ENCODE results near the gene OXTR.

The OXTR gene

DNA sequence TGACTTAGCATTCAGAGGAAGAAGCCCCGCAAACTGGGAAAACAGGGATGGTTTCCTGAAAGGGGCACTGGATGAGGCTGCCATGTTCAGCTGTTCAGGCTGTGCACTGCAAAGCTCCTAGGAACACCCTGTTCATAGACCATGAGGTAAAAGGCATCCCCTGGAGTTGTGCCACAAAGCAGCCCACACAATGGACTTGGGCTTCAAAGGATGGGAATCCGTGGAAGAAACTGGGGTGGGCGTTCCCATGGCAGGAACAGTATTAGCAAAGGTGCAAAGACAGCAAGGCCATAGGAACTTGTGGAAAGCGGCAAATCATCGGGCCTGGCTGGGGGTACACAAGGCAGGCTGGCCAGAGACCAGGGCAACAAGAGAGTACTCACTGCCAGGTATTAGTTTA, 8.9 kb downstream of the OXTR start:
- Histone ChIP-seq H3K4me3 (ENCODE audit: insufficient read length, low read depth) (no peak overlapping the region), H3K9ac (ENCODE audit: insufficient read length, low read depth) (no peak overlapping the region), H3K27me3 (ENCODE audit: insufficient read depth, insufficient read length) (peaks cover 8% of the 10 kb centered on the region), H3K36me3 (ENCODE audit: insufficient read depth, insufficient read length, low read length) (peaks cover 14% of the 10 kb centered on the region), H3K4me1 (ENCODE audit: insufficient read depth, insufficient read length) (peaks cover 6% of the 10 kb centered on the region), H3K9me3 (ENCODE audit: insufficient read depth, low read length) (no peaks in the 10 kb centered on the region)
- no peak for DNase-seq (ENCODE audit: low read depth, low spot score)
- TF ChIP-seq ZNF274 (IDR thresholded peaks at IDR 0.05; ENCODE audit: low read depth, low read length) (no peak), SUZ12 (IDR thresholded peaks at IDR 0.05; ENCODE audit: extremely low read depth, insufficient read depth, insufficient read length) (no peak), YY1 (IDR thresholded peaks at IDR 0.05; ENCODE audit: insufficient read depth, insufficient read length) (no peak)

DNA sequence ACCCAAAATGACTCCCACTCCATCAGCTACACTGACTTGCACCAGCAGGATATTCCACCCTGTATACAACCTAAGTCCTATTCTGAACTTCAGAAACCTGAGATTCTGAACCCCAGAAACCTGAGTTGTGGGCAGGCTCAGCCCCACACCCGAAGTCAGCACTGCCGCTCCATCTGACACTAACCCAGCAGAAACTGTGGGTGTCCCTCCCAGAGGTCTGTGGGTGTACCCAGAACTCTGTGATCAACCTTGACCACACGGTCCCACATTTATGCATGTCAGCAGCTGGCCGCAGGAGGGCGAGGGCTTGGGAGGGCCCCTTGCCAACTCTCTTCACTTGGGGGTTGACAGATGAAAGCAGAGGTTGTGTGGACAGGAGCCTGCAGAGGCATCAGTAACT, 9.3 kb downstream of the OXTR start:
- peaks cover 14% of the 10 kb centered on the region for H3K36me3 ChIP-seq (ENCODE audit: insufficient read depth, insufficient read length, low read length)
- no peak overlapping the region for H3K9ac ChIP-seq (ENCODE audit: insufficient read length, low read depth)
- TF ChIP-seq YY1 (IDR thresholded peaks at IDR 0.05; ENCODE audit: insufficient read depth, insufficient read length) (no peak), ZNF274 (IDR thresholded peaks at IDR 0.05; ENCODE audit: low read depth, low read length) (no peak)
- no peaks in the 10 kb centered on the region for H3K9me3 ChIP-seq (ENCODE audit: insufficient read depth, low read length)
- no peak overlapping the region for H3K4me3 ChIP-seq (ENCODE audit: insufficient read length, low read depth)
- peaks cover 6% of the 10 kb centered on the region for H3K4me1 ChIP-seq (ENCODE audit: insufficient read depth, insufficient read length)
- DNase-seq (ENCODE audit: low read depth, low spot score), result no peak
- H3K27me3 ChIP-seq (ENCODE audit: insufficient read depth, insufficient read length), result peaks cover 5% of the 10 kb centered on the region

DNA sequence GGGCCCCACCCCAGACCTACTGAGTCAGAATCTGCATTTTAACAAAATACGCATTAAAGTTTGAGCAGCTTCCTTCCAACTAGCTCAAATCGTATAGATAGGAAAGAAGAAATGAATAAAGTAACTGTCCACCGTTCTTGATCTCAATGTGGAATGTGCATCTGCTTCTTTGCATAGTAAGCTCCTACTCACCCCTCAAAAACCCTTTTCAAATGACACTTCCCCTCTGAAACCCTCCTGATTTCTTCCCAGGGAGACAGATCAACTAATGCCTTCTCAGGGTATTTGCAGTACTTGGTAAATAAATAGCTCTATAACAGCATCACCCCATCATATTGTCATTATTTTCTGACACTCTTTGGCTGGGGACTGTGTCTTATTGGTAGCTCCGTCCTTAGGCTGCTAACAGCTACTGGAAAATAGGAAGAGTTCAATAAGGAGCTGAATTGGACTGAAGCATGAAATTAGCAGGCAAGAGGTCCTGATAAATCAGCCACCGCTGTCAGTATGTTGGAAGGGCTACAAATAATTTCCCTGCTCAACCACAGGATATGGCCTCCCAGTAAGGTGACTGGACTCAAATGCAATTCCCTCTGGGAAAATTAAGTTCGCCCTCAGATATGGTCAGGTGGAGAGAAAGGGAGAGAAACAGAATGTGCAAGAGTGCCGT, 10.2 kb downstream of the OXTR start:
- Histone ChIP-seq H3K9ac (ENCODE audit: insufficient read length, low read depth) (no peak overlapping the region), H3K9me3 (ENCODE audit: insufficient read depth, low read length) (no peaks in the 10 kb centered on the region), H3K4me3 (ENCODE audit: insufficient read length, low read depth) (no peak overlapping the region), H3K4me1 (ENCODE audit: insufficient read depth, insufficient read length) (peaks cover 6% of the 10 kb centered on the region), H3K27me3 (ENCODE audit: insufficient read depth, insufficient read length) (peaks cover 2% of the 10 kb centered on the region), H3K36me3 (ENCODE audit: insufficient read depth, insufficient read length, low read length) (peaks cover 7% of the 10 kb centered on the region)
- TF ChIP-seq YY1 (IDR thresholded peaks at IDR 0.05; ENCODE audit: insufficient read depth, insufficient read length) (no peak), ZNF274 (IDR thresholded peaks at IDR 0.05; ENCODE audit: low read depth, low read length) (no peak), SUZ12 (IDR thresholded peaks at IDR 0.05; ENCODE audit: extremely low read depth, insufficient read depth, insufficient read length) (no peak)
- DNase-seq (ENCODE audit: low read depth, low spot score), result no peak

DNA sequence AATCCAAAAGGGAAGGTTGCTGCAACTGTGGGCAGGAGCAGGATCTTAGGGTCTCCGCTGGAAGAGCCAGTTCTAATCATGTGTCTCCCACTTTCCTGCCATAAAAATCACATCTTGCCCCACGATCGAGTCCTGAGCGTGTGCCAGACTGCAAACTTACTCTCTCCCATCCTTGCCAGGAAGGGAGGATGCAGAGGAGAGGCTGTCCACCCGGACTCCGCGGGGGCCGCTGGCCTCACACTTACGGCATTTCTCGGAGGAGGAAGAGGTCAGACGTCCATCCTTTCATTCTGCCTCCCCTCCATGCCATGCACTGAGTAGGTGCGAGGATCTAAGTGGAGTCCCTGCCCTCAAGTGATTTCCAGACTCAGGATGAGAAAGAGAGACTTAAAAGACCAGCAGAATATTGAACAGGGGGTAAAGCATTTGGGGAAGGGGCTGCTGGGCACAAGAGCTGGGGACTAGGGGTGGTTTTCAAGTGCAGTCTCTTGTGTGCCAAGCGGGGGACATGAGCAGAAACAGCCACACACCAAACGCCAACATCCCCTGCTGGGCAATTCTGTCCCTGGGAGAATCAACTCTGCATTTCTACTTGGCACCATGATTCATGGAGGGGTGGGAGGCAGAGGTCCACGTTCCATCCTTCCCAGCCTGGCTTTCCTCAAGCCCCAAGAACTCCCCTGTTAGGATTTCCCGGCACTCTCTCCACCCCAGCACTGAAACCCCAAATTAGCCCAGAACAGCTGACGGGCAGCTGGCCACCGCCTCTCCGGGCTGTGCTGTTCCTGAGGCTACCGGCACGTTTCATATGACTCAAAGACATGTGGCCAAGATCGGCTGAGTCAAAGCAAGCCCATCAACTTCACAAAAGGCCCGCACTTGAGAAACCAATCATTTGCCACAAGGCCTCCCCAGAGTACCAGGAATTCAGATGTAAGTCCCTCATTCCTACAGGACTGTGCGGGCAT, 11.6 kb downstream of the OXTR start:
- no peaks in the 10 kb centered on the region for H3K9me3 ChIP-seq (ENCODE audit: insufficient read depth, low read length)
- H3K4me3 ChIP-seq (ENCODE audit: insufficient read length, low read depth), result no peak overlapping the region
- no peaks in the 10 kb centered on the region for H3K27me3 ChIP-seq (ENCODE audit: insufficient read depth, insufficient read length)
- TF ChIP-seq SUZ12 (IDR thresholded peaks at IDR 0.05; ENCODE audit: extremely low read depth, insufficient read depth, insufficient read length) (no peak), ZNF274 (IDR thresholded peaks at IDR 0.05; ENCODE audit: low read depth, low read length) (no peak), YY1 (IDR thresholded peaks at IDR 0.05; ENCODE audit: insufficient read depth, insufficient read length) (no peak)
- H3K9ac ChIP-seq (ENCODE audit: insufficient read length, low read depth), result no peak overlapping the region
- H3K36me3 ChIP-seq (ENCODE audit: insufficient read depth, insufficient read length, low read length), result peaks cover 5% of the 10 kb centered on the region
- DNase-seq (ENCODE audit: low read depth, low spot score), result no peak
- peaks cover 6% of the 10 kb centered on the region for H3K4me1 ChIP-seq (ENCODE audit: insufficient read depth, insufficient read length)

DNA sequence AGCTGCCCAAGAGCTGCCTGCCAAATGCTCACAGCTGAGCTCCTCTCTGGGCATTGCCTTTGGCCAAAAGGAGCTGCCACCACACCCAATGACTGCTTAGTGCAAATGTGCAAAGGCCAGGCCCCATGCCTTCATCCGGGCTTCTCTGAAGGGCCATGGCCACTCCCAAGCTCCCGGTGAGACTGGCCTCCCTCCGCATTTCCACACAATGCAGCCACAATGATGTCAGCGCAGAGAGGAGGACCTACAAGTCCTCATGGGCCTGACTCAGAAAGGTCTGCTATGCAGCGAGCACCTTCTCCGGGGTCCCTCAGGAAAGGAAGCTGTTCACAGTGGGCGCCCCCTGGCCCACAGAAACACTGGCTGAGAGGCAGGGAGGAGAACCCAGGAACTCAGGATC, 12.7 kb downstream of the OXTR start:
- Histone ChIP-seq H3K9me3 (ENCODE audit: insufficient read depth, low read length) (no peaks in the 10 kb centered on the region), H3K4me3 (ENCODE audit: insufficient read length, low read depth) (no peak overlapping the region), H3K36me3 (ENCODE audit: insufficient read depth, insufficient read length, low read length) (peaks cover 11% of the 10 kb centered on the region), H3K4me1 (ENCODE audit: insufficient read depth, insufficient read length) (peaks cover 6% of the 10 kb centered on the region), H3K27me3 (ENCODE audit: insufficient read depth, insufficient read length) (no peaks in the 10 kb centered on the region), H3K9ac (ENCODE audit: insufficient read length, low read depth) (no peak overlapping the region)
- DNase-seq (ENCODE audit: low read depth, low spot score), result no peak
- TF ChIP-seq YY1 (IDR thresholded peaks at IDR 0.05; ENCODE audit: insufficient read depth, insufficient read length) (no peak), ZNF274 (IDR thresholded peaks at IDR 0.05; ENCODE audit: low read depth, low read length) (no peak), SUZ12 (IDR thresholded peaks at IDR 0.05; ENCODE audit: extremely low read depth, insufficient read depth, insufficient read length) (no peak)

DNA sequence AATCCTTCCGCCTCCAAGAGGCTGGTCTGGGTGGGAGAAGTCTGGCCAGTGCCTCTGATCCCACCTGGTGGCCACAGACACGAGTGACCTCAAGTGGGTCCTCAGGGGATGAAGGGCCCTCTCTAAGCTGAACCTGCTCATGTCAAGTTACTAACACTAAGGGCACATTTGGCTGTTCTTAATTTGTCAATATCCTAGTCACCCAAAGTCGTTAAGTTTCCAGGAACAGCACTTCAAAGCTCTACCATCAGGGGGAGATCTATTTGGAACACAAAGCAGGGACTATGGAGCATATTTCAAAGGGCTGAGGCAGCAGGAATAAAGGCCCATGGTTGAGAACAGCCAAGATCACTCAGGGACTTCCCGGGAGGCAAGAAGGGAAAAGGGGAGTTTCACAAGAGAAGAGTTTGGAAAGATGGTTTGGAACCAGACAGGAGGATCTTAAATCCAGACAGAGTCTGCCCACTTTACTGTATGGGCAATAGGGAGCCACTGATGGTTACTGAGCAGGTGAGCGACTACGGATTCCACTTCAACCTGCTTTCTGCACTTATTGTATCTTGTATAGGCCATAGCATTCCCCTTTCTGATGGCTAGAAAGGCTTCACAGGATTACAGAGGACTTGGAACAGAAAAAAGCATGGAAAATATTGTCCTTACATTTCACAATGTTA, 13.7 kb downstream of the OXTR start:
- H3K27me3 ChIP-seq (ENCODE audit: insufficient read depth, insufficient read length), result no peaks in the 10 kb centered on the region
- TF ChIP-seq YY1 (IDR thresholded peaks at IDR 0.05; ENCODE audit: insufficient read depth, insufficient read length) (no peak), SUZ12 (IDR thresholded peaks at IDR 0.05; ENCODE audit: extremely low read depth, insufficient read depth, insufficient read length) (no peak), ZNF274 (IDR thresholded peaks at IDR 0.05; ENCODE audit: low read depth, low read length) (no peak)

DNA sequence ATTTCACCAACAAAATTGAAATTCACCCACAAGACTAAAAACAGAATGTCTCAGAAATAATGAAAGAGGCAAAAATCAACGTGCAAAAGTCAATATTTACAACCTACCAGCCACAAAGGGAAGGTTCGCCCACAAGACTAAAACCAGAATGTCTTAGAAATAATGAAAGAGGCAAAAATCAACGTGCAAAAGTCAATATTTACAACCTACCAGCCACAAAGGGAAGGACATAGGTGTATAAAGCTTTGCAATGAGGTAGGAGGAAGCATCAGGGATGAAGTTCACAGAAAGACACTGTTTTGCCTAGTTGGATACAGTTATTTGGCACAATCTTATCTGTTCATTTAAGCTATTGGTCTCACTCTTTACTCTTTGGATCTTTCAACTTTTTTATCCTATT, 14.3 kb downstream of the OXTR start:
- no peak for DNase-seq (ENCODE audit: low read depth, low spot score)
- Histone ChIP-seq H3K4me1 (ENCODE audit: insufficient read depth, insufficient read length) (peaks cover 6% of the 10 kb centered on the region), H3K9me3 (ENCODE audit: insufficient read depth, low read length) (no peaks in the 10 kb centered on the region), H3K4me3 (ENCODE audit: insufficient read length, low read depth) (no peak overlapping the region), H3K36me3 (ENCODE audit: insufficient read depth, insufficient read length, low read length) (peaks cover 8% of the 10 kb centered on the region), H3K27me3 (ENCODE audit: insufficient read depth, insufficient read length) (no peaks in the 10 kb centered on the region), H3K9ac (ENCODE audit: insufficient read length, low read depth) (no peak overlapping the region)
- no peak for TF ChIP-seq ZNF274 (IDR thresholded peaks at IDR 0.05; ENCODE audit: low read depth, low read length)
- no peak for TF ChIP-seq SUZ12 (IDR thresholded peaks at IDR 0.05; ENCODE audit: extremely low read depth, insufficient read depth, insufficient read length)
- no peak for TF ChIP-seq YY1 (IDR thresholded peaks at IDR 0.05; ENCODE audit: insufficient read depth, insufficient read length)

More for the DNA sequence above, 13.7 kb downstream of the OXTR start:
- H3K4me1 ChIP-seq (ENCODE audit: insufficient read depth, insufficient read length), result peaks cover 6% of the 10 kb centered on the region
- no peaks in the 10 kb centered on the region for H3K9me3 ChIP-seq (ENCODE audit: insufficient read depth, low read length)
- H3K4me3 ChIP-seq (ENCODE audit: insufficient read length, low read depth), result no peak overlapping the region
- no peak overlapping the region for H3K9ac ChIP-seq (ENCODE audit: insufficient read length, low read depth)
- peaks cover 8% of the 10 kb centered on the region for H3K36me3 ChIP-seq (ENCODE audit: insufficient read depth, insufficient read length, low read length)
- DNase-seq (ENCODE audit: low read depth, low spot score), result no peak
